Stimulated activated CD4-positive, alpha-beta T cell treated with anti-CD3 and anti-CD28 coated beads, Interleukin-2, amount 100 ng/mL, for 24 hours (primary cell): ENCODE measurements around the gene UBA3.
A peak's percentile ranks its signal among the peaks of the same experiment; 100 is the strongest.

Source experiments
- DNase-seq, 2 donors: peaks; one replicate each; pipeline ENCODE4 v3.0.0-alpha.2; 2020

The UBA3 gene

DNA sequence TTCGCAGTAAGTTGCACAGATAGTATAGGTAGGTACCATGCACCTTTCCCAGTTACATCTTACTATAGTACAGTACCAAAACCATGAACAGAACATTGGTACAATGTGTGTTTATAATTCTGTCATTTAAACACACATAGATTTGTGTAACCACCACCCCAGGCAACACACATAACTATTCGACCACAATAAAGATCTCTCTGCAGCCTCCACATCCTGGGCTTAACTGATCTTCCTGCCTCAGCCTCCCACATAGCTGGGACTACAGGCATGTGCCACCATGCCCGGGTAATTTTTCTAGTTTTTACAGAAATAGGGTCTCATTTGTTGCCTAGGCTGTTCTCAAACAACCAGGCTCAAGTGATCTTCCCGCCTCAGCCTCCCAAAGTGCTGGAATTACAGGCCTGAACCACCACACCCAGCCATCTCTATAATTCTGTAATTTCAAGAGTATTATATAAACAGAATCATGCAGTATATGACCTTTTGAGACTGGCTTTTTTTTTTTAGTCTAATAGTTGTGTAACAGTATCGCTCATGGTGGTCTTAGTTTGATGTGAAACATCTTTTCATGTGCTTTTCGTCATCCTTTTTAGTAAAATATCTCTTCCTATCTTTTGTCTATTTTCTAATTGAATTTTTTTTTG lies 14.7 kb downstream of the UBA3 start:
- no peak for DNase-seq

DNA sequence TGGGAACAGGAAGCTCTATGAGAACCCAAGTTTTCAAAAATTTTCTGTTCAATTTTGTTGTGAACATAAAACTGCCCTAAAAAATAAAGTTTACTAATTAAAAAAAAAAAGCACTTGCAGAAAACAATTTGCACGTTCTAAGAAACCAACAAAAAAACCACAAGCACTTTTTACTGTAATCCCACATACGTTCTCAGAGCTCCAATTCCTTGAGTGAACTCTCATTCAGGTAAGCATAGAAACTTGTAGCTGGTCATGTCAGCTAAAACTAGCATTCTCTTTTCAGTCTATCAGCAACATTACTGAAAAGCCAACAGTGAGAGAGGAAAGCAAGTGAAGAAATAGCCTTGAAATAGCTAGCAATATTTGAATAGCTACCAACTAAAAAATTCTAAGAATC lies 16.5 kb downstream of the UBA3 start:
- no peak for DNase-seq

DNA sequence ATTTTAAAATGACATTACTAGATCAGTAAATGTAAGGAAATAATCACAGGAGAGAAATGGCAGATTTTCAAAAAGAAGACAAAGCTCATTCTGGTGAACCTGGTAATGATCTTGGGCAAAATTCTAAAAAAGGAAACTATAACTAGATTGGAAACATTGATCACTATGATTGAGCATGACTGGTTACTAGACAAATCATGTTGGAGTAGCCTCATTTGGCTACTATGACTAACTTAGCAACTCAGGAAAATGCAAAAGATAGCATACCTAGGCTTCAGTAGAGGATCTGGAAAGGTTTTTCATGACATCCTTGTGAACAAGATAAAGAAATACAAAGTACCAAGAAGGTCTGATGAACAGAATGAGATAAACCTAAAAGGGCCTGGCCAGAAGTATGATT lies 20.5 kb downstream of the UBA3 start:
- DNase-seq, result no peak

- no peak for DNase-seq
Observed at GRCh38 chr3:69058947-69059224, 21.3 kb downstream of the UBA3 start.

DNA sequence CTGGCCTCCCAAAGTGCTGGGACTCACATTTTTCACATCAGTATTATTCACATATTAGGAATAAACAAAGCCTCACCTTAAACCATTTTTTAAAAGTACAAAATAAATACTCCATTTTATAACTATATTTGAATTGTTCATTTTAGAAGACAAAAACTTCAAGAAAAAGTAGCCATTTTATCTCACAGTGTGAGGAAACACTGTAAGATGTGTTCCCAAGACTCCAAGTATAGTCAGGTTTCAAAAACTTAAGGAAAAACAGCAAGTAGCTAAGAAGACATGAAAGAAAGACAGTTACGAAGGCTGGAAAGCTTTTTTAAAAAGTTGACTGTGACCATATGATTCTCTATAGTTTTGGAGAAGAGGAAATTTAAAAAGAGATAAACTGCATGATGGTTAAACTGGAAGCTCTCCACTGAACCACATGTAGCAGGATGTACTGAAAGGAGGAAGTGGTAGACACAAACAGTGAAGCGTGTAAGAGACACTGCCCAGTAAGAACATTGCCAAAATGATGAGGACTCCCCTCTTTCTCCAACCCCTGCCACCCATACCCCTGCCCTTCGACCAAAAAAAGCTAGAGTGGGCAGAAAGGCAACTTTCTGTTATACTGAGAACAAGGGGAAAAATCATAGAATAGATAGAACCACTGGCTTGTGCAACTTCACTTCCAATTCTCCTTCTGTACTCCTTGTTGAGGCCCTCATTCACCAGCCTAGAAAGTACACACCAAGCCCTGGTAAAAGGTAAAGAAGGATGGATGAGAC lies 21.8 kb downstream of the UBA3 start:
- no peak for DNase-seq

DNA sequence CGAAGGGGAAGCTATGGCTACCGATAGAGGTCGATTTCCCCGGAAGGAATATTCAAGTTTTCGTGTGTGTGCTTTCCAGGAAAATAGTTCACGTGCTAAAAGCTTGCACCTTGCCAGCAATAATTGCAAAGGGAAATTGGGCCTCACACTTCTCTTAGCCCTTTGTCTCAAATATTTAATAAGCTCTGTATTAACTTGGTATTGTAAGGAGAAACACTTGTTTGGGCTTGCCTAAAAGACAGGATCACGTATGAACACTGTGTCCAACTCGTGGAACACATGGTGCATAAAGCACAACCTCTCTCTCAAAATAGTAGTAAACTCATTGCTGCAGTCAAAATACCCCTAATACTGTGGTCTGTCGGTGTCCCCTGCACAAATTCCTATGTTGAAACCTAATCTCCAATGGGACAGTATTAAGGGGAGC lies 27.7 kb downstream of the UBA3 start:
- DNase-seq, result no peak

- DNase-seq, result peak; percentile 98
Observed at GRCh38 chr3:69051756-69052471, 28.3 kb downstream of the UBA3 start, which contains the start of gene TMF1. TSS of gene TMF1 (minus strand) at chr3:69052333. CDS start at chr3:69052086, 247 bp downstream.

DNA sequence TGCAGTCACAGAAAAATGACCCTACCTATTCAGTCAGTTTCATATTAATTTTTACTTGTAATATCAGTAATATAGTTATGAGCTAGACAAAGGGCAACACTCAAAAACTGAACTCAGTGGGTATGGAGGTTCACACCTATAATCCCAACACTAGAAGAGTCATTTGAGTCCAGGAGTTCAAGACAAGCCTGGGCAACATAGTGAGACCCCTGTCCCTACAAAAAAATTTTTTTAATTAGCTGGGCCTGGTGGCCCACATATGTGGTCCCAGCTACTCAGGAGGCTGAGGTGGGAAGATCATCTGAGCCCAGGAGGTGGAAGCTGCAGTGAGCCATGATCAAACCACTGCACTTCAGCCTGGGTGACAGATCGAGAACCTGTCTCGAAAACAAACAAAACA lies 31.2 kb downstream of the UBA3 start:
- DNase-seq, result no peak

GRCh38 chr3:69044608-69045007 lies 35.6 kb downstream of the UBA3 start:
- DNase-seq, result no peak

- DNase-seq, result no peak
Observed at GRCh38 chr3:69033470-69033869, 46.7 kb downstream of the UBA3 start.

GRCh38 chr3:69032737-69033136 lies 47.4 kb downstream of the UBA3 start:
- no peak for DNase-seq

DNA sequence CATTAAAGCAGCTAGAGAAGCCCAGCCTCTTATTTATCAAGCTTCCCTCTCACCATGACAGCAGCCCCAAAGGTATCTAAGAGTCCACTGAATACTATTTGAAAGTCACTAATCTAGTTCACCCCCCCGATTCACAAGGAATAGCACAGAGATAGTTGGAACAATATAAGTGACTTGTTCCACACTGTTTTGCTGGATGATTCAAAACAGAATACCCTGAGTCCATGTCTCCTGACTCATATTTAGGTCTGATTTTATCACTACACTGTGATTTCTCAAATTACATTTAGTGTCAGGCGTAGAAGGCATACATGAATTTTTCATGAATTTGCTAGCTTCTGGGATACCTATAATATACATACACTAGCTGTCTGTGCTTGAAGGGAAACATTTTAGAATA lies 48.0 kb downstream of the UBA3 start:
- no peak for DNase-seq

GRCh38 chr3:69031635-69032034 lies 48.5 kb downstream of the UBA3 start:
- DNase-seq, result no peak

DNA sequence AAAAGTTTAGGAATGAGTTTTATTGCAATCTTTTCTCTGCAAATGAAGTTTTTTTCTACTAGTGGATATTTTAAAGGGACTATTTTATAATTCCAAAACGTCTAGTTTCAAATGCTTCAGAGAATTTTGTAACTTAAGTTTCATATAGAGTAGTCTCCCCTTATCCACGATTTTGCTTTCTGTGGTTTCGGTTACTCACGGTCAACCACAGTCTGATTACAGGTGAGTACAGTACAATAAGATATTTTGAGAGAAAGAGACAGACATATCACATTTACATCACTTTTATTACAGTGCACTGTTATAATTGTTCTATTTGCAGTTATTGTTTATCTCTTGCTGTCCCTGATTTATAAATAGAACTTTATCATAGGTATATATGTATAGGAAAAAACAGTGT lies 59.3 kb downstream of the UBA3 start:
- no peak for DNase-seq

- DNase-seq, result no peak
Observed at GRCh38 chr3:69020424-69020823, 59.7 kb downstream of the UBA3 start.

GRCh38 chr3:69016901-69017300 lies 63.3 kb downstream of the UBA3 start:
- DNase-seq, result no peak

GRCh38 chr3:69016102-69016501 lies 64.1 kb downstream of the UBA3 start:
- DNase-seq, result no peak

- no peak for DNase-seq
Observed at GRCh38 chr3:69014022-69014580, 66.1 kb downstream of the UBA3 start.

- DNase-seq, result peak; percentile 82 to 90
Observed at GRCh38 chr3:69013253-69014021, 66.7 kb downstream of the UBA3 start, which contains the start of gene EOGT. TSS of gene EOGT (minus strand) at chr3:69013684. CDS start at chr3:69009846, 3,838 bp downstream.

DNA sequence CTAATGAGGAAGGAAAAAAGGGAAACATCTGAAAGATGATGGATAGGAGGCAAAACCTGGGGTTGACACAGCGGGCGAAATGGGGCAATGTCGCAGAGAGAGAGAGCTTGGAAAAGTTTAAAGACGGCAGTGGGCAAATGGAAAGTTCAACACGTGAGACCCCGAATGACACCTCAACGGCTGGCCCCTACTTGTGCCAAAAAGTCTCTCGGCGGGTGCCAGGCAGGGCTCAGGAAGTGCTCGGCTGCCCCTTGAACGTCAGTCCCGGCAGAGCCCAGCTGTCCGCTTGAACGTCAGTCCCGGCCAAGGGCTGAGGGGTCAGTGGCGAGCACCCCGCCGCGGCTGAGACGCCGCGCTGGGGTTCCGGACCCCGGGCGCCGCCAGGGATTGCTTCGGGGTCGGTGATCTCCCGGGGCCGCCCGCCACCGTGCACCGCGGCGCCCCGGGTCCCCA lies 67.3 kb downstream of the UBA3 start:
- no peak for DNase-seq

DNA sequence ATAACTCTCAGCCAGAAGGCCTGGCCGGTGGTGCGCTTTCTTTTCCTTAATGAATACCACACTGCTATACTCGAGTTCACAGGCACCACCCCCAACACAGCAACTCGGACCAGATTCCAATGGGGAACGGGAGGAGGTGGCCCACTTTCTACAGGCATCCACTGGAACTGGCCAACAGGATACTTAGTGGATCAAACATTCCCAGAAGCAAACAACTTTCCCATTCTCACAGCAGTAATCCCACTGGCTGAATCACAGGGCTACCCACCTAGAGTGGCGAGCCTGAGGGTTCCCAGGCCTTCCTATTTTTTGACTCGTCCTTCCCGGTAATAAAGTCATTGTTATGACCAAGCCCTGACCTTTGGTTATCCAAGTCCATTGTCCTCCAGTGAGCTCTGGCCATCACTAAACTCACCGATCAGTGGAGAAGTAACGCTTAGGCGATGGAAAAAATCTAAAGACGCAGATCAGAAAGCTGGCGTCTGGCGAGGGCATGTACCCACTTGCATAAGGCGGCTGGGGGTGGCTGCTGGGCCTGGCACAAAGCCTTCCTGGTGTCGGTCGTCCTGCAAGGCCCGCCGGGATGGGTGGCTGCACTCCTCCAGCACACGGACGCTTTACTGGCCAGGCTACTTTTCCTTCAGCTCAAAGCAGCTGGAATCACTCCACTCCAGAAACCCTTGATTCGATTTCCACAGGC lies 67.9 kb downstream of the UBA3 start:
- no peak for DNase-seq

GRCh38 chr3:69011096-69011730 lies 69.0 kb downstream of the UBA3 start:
- DNase-seq, result no peak
